Islet precursor cell (in vitro differentiated cells): ENCODE measurements around the gene GNA15.
"Not testable (repeated sequence)": the region's sequence is repeated elsewhere in the genome, so short reads cannot be mapped to it uniquely, and the experiment has no call there.

ENCODE experiments used
- DNase-seq: peaks from one replicate; pipeline ENCODE4 v3.0.0-alpha.2; 2018

Gene GNA15

GRCh38 chr19:3151563-3152418 is 16.0 kb downstream of the GNA15 start:
- DNase-seq: no peak

GRCh38 chr19:3152419-3152780 is 16.6 kb downstream of the GNA15 start:
- no peak for DNase-seq

GRCh38 chr19:3153286-3154230 is 17.7 kb downstream of the GNA15 start:
- no peak for DNase-seq

- not testable (repeated sequence) for DNase-seq
These were observed 18.6 kb downstream of the GNA15 start for GRCh38 chr19:3154447-3154846.

- DNase-seq: peak; percentile 95
These were observed 19.3 kb downstream of the GNA15 start for GRCh38 chr19:3154957-3155736.

- no peak for DNase-seq
These were observed 21.4 kb downstream of the GNA15 start for GRCh38 chr19:3157096-3157845.

- DNase-seq: no peak
These were observed 23.7 kb downstream of the GNA15 start for GRCh38 chr19:3159565-3159964.

- no peak for DNase-seq
These were observed 24.4 kb downstream of the GNA15 start for GRCh38 chr19:3160219-3160618.

- no peak for DNase-seq
These were observed 25.6 kb downstream of the GNA15 start for GRCh38 chr19:3161453-3161852.

GRCh38 chr19:3162418-3163229 is 26.8 kb downstream of the GNA15 start:
- no peak for DNase-seq

GRCh38 chr19:3163230-3163886 is 27.5 kb downstream of the GNA15 start:
- peak; percentile 81 for DNase-seq

GRCh38 chr19:3163943-3164342 is 28.1 kb downstream of the GNA15 start:
- DNase-seq: no peak

GRCh38 chr19:3167533-3168272 is 31.9 kb downstream of the GNA15 start:
- peak; percentile 56 for DNase-seq

GRCh38 chr19:3171894-3172672 is 36.2 kb downstream of the GNA15 start:
- peak; percentile 54 for DNase-seq

GRCh38 chr19:3172673-3173000 is 36.8 kb downstream of the GNA15 start:
- DNase-seq: not testable (repeated sequence)

- peak; percentile 56 for DNase-seq
These were observed 40.2 kb downstream of the GNA15 start for GRCh38 chr19:3175781-3176714.

- DNase-seq: peak; percentile 88
These were observed 41.1 kb downstream of the GNA15 start for GRCh38 chr19:3176715-3177501.
